HG02763 (cell line): ENCODE measurements around the gene STRBP.
"Not testable (repeated sequence)": the region's sequence is repeated elsewhere in the genome, so short reads cannot be mapped to it uniquely, and the experiment has no call there.

Experiments used
- ATAC-seq: cut with Tn5 transposase; IDR thresholded peaks from one replicate; pipeline ENCODE4 v1.9.1; 2021; ENCODE audit warnings: mild to moderate bottlenecking, moderate library complexity; ENCODE audit not compliant: unreplicated experiment

STRBP gene

DNA sequence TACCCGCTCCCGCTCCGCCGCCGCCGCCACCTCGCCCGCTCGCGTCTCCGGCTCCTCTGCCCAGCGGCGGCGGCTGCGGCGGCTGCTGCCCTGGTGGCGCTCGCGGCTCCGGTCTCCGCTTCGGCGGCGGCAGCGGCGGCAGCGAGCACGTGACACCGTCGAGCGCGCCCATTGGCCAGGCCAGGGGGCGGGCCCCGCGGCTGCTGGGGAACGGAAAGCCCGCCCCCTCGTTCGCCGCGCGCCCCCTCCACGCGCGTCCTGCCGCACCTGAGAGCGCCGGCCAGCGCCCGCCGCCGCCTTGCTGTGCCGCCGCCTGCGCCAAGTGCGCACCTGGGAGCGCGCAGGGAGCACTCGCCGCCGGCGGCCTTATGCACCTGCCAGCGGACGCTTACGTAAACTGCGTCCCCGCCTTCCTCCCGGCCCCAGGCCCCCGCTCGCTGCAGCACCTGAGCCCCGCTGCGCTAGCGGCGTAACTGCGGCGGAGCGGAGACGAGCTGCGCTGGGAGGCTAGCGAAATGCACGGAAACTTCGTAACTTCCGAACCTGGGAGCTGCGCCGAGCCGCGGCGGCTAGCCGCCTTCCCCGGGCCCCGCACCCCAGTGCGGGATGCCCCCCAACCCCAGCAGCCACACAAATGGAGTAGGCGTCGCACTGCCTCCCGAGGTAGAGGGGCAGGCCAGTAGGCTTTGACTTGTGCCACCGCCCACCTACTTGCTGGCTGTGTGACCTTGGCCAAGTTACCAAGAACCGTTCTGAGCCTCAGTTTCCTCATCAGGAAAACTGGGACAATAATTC is at the start of gene STRBP:
Gene STRBP (minus strand): TSS at position 122 of the 795 bp plus-strand sequence. CDS start 84,452 bp downstream, outside the sequence.
- ATAC-seq: peak; percentile 91

- no peak for ATAC-seq
Measured at GRCh38 chr9:123316053-123316718, 47.8 kb upstream of the STRBP start.

- ATAC-seq: no peak
Measured at GRCh38 chr9:123315635-123316034, 47.2 kb upstream of the STRBP start.

DNA sequence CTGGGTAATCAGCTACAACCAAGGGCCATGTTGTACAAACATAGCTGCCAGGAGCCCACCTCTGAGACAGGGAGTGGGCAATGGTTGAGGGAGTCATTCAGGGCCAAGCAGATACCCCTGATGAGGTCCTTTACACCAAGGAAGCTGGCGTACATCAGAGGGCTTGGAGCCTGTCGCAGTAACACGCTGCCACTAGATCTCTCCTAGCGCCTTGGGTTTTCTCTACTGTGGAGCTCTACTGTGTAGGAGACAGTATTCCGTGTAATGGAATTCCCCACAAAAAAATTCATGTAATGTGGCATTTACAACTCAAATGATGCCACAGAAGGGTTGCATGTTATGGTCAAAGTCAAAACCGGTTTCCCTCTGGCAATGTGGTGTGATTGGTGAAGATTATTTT is 46.2 kb upstream of the STRBP start:
- ATAC-seq: no peak

- ATAC-seq: no peak
Measured at GRCh38 chr9:123312306-123312877, 44.0 kb upstream of the STRBP start.

DNA sequence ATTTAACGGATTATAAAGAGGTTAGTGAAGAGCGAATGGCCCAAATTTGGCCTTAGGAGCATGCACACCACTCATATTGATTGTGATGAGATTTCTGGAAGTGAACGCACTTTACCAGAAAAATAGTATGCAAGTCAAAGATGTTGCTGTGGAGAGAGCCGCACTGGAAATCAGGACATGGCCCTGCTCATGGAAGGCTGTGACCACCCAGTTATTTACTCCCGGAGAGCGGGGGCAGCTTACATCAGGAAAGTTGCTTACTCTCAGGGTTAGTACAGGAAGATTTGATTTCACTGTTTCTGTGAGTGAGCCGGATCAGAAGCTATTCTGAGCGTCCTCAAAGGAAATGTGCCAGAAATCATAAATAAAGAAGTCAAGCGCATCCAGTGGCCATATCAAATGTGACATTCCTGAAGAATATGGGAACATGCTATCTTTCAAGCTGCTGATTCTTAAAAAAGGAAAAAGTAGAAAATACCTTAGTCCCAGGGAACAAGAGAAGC is 42.9 kb upstream of the STRBP start:
- no peak for ATAC-seq

- ATAC-seq: no peak
Measured at GRCh38 chr9:123310551-123311249, 42.3 kb upstream of the STRBP start.

DNA sequence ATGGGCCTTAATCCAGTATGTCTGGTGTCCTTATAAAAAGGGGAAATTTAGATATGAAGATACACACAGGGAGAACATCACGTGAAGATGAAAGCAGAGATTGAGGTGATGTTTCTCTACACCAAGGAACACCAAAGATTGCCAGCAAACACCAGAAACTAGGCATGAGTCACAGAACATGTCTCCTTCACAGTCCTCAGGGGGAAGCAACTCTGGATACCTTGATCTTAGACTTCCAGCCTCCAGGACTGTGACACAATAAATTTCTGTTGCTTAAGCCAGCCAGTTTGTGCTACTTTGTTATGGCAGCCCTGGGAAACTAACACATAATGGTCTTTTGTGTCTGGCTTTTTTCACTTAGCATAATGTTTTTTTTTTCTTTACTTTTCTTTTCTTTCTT is 41.2 kb upstream of the STRBP start:
- no peak for ATAC-seq

DNA sequence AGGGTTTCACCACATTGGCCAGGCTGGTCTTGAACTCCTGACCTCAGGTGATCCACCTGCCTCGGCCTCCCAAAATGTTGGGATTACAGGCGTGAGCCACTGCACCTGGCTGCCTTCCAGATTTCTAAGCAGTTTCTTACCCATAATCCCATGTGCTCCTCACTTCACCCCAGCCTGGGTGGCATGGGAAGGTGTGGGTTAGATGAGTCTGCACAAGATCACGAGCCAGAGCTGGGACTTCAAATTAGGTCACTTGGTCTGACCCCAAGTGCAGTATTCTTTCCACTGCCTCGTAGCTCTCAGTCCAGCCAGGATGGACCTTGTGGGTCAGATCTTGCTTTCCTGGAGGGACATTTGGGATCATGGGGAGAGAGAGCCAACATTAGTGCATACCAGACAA is 37.5 kb upstream of the STRBP start:
- no peak for ATAC-seq

- ATAC-seq: no peak
Measured at GRCh38 chr9:123304340-123304691, 35.9 kb upstream of the STRBP start.

GRCh38 chr9:123302348-123303214 is 34.2 kb upstream of the STRBP start:
- ATAC-seq: no peak

GRCh38 chr9:123301936-123302335 is 33.5 kb upstream of the STRBP start:
- not testable (repeated sequence) for ATAC-seq

DNA sequence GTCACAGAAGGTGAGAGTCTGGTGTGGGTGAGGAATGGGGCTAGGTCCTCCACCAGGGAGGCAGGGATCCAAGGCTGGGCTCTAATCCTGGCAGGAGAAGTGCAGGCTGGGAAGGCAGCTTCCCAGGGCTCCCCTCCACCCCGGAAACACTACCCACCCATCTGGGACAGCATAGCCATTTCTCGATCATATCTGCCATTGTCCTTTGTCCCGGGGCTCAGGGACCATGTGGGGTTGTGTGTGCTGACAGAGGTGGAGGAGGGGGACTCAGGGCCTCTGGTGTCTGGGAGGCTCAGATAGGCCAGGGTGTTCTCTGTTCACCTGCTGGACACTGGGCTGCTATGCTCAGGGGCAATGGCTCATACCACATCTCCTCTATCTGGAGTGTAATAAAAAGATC is 32.2 kb upstream of the STRBP start:
- ATAC-seq: no peak

DNA sequence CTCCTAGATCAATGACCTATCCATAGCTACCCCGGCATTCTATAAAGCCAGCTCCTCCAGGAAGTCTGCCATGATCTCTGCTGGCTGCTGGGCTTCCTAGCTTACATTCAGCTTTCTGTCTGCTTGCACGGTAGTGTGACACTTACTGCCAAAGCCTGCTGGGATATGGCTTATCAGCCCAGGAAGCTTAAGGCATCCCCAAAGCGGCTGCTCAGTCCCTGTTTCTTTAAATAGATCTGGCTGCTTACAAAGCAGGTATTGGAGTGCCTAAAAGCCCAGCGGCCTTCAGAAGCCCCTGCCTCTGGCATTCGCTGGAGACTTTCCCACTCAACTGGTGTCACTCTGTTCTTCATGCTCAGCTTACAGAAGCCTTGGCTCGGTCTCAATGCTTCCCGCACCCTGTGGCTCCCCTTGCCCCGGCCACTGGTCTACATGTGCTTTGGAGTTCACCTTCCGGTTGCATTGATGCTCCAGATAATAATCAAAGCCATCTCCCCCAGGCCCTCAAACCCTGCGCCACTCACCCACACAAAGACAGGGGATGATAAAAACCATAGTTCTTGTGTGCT is 31.3 kb upstream of the STRBP start:
- no peak for ATAC-seq

- no peak for ATAC-seq
Measured at GRCh38 chr9:123296174-123296573, 27.8 kb upstream of the STRBP start.

GRCh38 chr9:123291736-123292135 is 23.4 kb upstream of the STRBP start:
- no peak for ATAC-seq

GRCh38 chr9:123290764-123291163 is 22.4 kb upstream of the STRBP start:
- no peak for ATAC-seq

DNA sequence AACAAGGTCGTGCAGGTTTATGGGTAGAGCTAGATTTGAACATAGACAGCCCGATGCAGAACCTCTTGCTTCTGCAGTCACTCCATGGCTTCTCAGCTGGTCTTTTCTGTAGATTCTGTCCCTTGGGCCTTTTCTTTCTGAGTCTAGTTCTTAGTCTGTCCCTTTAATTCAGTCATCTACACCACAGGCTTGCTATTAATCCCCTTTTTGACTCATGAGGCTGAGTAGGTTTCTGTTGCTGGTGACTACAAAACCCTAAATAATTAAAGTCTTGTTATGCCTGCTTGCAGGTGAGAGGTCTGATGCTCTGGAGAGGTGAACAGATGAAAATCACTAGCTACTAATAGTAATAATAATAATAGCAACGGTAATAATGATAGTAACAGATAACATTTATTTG is 19.3 kb upstream of the STRBP start:
- no peak for ATAC-seq

DNA sequence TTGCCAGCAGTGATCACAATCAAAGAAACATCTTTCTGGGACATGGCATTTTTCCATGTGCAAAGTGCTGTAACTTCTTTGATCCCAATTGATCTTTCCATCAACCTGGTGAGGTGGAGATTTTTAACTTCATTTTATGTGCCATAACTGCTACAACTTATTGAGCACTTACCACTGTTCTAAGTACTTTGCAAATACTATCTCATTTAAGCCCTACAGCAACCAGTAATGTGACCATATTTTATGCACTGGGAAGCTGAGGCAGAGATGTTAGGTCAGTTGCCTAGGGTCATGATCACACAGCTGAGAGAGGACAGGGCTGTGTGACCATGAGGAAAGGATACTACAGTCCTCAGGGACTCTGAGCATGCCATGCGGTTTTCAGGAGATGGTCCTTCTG is 17.9 kb upstream of the STRBP start:
- no peak for ATAC-seq

DNA sequence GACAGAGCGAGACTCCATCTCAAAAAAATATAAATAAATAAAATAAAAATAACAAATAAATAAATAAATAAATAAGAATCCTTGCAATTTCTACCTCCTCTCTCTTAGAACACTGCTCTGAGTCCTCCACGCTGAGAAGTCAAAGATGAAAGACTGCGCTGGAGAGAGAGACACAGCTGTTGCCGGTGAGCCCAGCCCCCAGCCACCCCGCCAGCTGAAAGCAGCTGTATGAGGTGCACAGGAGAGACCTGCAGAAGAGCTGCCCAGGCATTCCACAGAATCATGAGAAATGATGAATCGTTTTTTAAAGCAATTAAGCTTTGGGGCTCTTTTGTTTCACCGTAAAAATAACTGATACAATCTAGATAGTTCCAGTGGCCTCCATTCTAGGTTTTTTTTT is 16.3 kb upstream of the STRBP start:
- ATAC-seq: no peak
